Thoracic aorta (tissue), 2 donors: ENCODE data around the gene OSBPL10. TPM values are rescaled to one million over a fixed set of nuclear protein-coding genes. Genes with fewer than 3 reads are reported as not detected.

Source experiments
- ATAC-seq: fragments of 150-250 bp; one replicate; pipeline ENCODE4 v1.8.0; 2017; ENCODE audit warnings: low read depth; ENCODE audit not compliant: insufficient number of reproducible peaks, low FRiP score
- DNase-seq: peaks from one replicate; pipeline ENCODE4 v3.0.0-alpha.2; 2020; ENCODE audit warnings: low spot score
- H3K27ac ChIP-seq, 2 donors: fragments of 200-600 bp; sonication (generic); 1 replicate in 1 of 2; 2 replicates in 1 of 2; pipeline ENCODE4 v1.5.1; 2016; ENCODE audit warnings: mild to moderate bottlenecking in 2 of 2, moderate library complexity in 2 of 2
- H3K27me3 ChIP-seq: fragments of 200-600 bp; sonication (generic); replicated peaks from 2 replicates; pipeline ENCODE4 v1.6.0; 2016; ENCODE audit warnings: mild to moderate bottlenecking; ENCODE audit not compliant: insufficient read depth
- H3K36me3 ChIP-seq: fragments of 200-600 bp; sonication (generic); one replicate; pipeline ENCODE4 v1.5.1; 2016
- H3K4me1 ChIP-seq, 2 donors: fragments of 200-600 bp; sonication (generic); 1 replicate in 1 of 2; 2 replicates in 1 of 2; pipeline versions ENCODE4 v1.5.1 to v1.6.0; 2016; ENCODE audit warnings: low read depth in 2 of 2, mild to moderate bottlenecking in 1 of 2; ENCODE audit not compliant: control insufficient read depth in 1 of 2
- H3K4me3 ChIP-seq: fragments of 200-600 bp; sonication (generic); 2 replicates; pipeline ENCODE4 v1.5.1; 2016; ENCODE audit warnings: mild to moderate bottlenecking
- H3K9me3 ChIP-seq: fragments of 200-600 bp; sonication (generic); 2 replicates; pipeline ENCODE4 v1.5.1; 2016
- total RNA-seq, 2 donors: library from RNA; depleted of rRNA; stranded (reverse); fragments of >200 nt; gene quantifications; one replicate each; pipeline versions ENCODE4 v1.1.0 to v1.2.3, GENCODE V29; 2016
- TF ChIP-seq, protein P1 (sequence below): fragments of 200-600 bp; sonication (generic); IDR thresholded peaks from one replicate; pipeline ENCODE4 v1.5.1; 2019; ENCODE audit warnings: antibody characterized with exemption

The OSBPL10 gene
- total RNA-seq, 2 donors from 2014 or later: 108 to 153 TPM

DNA sequence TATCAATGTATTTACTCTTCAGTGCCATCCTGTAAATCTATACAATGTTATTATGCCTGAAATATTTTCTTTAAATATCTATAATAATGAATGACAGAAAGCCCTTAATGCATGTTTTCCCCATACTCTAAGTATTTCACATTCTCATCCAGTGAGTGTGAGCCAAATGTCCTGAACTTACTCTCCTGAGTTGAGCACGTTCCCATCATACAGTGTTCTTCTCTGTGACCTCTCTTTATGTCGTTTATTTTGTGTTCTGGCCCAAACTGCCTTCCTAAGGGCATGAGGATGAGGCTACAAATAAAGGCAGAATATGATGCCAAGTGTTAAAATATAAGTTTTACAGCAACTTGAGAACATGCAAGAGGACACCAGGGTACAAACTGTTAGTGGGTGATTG, 3.3 kb downstream of the OSBPL10 start:
- ATAC-seq (no peak), DNase-seq (no peak)
- H3K36me3 ChIP-seq: no peaks in the 10 kb centered on the region
- H3K27me3 ChIP-seq: no peaks in the 10 kb centered on the region
- H3K27ac ChIP-seq: no peak overlapping the region
- no peaks in the 10 kb centered on the region for H3K9me3 ChIP-seq
- H3K4me1 ChIP-seq: peaks cover 0 to 16% of the 10 kb centered on the region in 2 donors
- no peak overlapping the region for H3K4me3 ChIP-seq
- TF ChIP-seq, protein P1, sequence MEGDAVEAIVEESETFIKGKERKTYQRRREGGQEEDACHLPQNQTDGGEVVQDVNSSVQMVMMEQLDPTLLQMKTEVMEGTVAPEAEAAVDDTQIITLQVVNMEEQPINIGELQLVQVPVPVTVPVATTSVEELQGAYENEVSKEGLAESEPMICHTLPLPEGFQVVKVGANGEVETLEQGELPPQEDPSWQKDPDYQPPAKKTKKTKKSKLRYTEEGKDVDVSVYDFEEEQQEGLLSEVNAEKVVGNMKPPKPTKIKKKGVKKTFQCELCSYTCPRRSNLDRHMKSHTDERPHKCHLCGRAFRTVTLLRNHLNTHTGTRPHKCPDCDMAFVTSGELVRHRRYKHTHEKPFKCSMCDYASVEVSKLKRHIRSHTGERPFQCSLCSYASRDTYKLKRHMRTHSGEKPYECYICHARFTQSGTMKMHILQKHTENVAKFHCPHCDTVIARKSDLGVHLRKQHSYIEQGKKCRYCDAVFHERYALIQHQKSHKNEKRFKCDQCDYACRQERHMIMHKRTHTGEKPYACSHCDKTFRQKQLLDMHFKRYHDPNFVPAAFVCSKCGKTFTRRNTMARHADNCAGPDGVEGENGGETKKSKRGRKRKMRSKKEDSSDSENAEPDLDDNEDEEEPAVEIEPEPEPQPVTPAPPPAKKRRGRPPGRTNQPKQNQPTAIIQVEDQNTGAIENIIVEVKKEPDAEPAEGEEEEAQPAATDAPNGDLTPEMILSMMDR: no peak

DNA sequence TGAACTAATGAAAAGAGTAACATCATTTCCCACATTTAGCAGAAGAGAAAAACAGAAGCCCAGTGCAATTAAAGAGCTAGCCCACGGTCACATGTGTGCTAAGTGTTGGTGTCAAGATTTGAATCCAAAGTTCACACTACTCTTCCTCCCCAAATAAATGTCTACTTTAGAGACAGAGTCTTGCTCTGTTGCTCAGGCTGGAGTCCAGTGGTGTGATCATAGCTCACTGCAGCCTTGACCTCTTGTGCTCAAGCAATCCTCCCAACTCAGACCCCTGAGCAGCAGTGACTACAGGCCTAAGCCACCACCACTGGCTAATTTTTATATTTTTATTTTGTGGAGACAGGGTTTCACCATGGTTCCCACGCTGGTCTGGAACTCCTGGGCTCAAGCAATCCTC, 4.8 kb downstream of the OSBPL10 start:
- Histone ChIP-seq H3K27ac (no peak overlapping the region), H3K4me1 (peaks cover 0 to 9% of the 10 kb centered on the region in 2 donors), H3K9me3 (no peaks in the 10 kb centered on the region), H3K27me3 (no peaks in the 10 kb centered on the region), H3K36me3 (no peaks in the 10 kb centered on the region), H3K4me3 (no peak overlapping the region)
- DNase-seq: no peak
- TF ChIP-seq, protein P1: no peak
- no peak for ATAC-seq

DNA sequence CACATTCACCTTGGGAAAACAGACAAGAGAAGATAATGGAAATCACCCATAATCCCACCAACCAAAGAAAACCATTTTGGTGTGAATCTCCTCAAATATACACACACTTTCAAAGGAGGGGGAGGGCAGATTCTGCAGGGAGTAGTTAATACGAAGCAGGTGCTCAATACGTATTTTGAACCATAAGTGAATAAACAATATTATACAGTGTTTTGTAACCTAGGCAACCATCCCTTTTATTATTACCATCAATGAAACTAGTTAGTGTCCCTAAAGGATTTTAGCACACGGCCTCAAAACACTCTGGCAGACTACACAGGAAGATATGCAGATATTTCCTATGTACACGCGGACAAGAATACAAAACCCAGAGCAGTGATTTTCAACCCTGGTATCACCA, 6.1 kb downstream of the OSBPL10 start:
- H3K4me3 ChIP-seq: no peak overlapping the region
- no peaks in the 10 kb centered on the region for H3K36me3 ChIP-seq
- ATAC-seq (no peak), DNase-seq (no peak)
- no peaks in the 10 kb centered on the region for H3K27me3 ChIP-seq
- no peaks in the 10 kb centered on the region for H3K9me3 ChIP-seq
- TF ChIP-seq, protein P1: no peak
- peaks cover 0 to 12% of the 10 kb centered on the region in 2 donors for H3K4me1 ChIP-seq
- no peak overlapping the region for H3K27ac ChIP-seq

DNA sequence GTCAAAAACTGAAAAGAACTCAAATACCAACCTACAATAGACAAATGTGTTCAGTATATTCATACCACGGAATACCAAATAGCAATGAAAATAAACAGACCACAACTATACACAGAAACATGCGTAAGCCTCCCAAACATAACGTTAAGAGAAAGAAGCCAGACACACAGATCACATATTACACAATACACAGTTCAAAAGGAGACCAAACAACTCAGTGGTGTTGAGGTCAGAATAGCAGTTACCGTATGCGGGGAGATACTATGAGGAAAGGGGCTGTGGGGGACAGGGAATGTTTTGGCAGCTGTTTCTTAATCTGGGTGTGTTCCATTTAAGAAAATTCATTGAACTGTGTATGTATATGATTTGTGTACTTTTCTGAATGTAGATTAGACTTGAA, 6.6 kb downstream of the OSBPL10 start:
- DNase-seq: no peak
- H3K27ac ChIP-seq: no peak overlapping the region
- no peak for ATAC-seq
- peaks cover 4 to 16% of the 10 kb centered on the region in 2 donors for H3K4me1 ChIP-seq
- no peaks in the 10 kb centered on the region for H3K27me3 ChIP-seq
- no peak overlapping the region for H3K4me3 ChIP-seq
- TF ChIP-seq, protein P1: no peak
- H3K36me3 ChIP-seq: no peaks in the 10 kb centered on the region
- H3K9me3 ChIP-seq: no peaks in the 10 kb centered on the region

DNA sequence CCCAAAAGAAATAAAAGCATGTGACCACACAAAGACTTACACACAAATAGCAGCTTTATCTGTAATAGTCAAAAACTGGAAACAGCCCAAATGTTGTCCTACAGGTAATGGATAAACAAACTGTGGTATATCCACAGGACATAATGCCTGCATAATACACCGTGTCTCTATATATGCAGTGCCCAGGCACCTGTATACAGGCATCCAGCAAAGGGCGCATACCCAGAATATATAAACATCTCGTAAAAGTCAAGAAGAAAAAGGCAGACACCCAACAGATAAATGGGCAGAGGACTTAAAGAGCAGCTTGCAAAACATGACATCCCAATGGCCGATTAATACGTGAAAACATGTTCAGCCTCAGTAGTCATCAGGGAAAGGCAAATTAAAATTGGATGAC, 7.2 kb downstream of the OSBPL10 start:
- TF ChIP-seq, protein P1: no peak
- Histone ChIP-seq H3K27me3 (no peaks in the 10 kb centered on the region), H3K9me3 (no peaks in the 10 kb centered on the region), H3K36me3 (no peaks in the 10 kb centered on the region), H3K4me1 (peaks cover 8 to 16% of the 10 kb centered on the region in 2 donors), H3K27ac (no peak overlapping the region), H3K4me3 (no peak overlapping the region)
- ATAC-seq: no peak
- DNase-seq: no peak
